Measurements from ENCODE around the gene SLC7A9. TPM values are rescaled to one million over a fixed set of nuclear protein-coding genes. Genes with fewer than 3 reads are reported as not detected.

Gene SLC7A9
- total and polyA plus RNA-seq, 4 donors = 6.8 to 16.3 (median 9.8) TPM

DNA sequence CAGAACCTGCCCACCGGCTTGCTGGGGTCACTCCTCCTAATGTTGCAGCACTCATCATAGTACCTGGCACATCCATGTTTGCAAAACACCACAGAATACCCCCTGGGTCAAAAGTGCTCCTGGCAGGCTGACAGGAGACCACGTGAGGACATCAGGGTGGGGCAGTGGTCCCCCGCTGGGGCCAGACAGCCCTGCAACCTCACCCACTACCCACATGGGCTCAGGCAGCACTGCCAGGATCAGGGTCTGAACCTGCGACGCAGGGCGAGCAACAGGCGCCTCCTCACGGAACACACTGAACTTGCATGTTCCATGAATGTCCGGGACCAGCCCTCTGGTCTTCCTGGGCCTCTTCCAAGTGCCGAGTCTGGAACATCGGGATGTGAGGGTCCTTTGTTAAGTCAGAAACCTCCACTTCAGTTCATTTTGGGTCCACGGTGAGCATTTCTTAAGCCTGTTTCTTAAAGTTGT, 1.4 kb upstream of the SLC7A9 start:
- WGBS = 76% methylated on average over 12 of the region's 12 CpGs
- Histone ChIP-seq H3K4me3 (ENCODE audit: low read depth in 1 of 3, low read length in 3 of 3) (no peak overlapping the region), H3K4me1 (ENCODE audit: control insufficient read depth in 4 of 4, insufficient read depth in 4 of 4, low read length in 3 of 4) (peaks cover 3 to 21% (median 9%) of the 10 kb centered on the region in 4 donors), H3K9ac (ENCODE audit: low read depth in 1 of 2, low read length in 2 of 2) (no peak overlapping the region), H3K36me3 (ENCODE audit: control insufficient read depth in 4 of 4, insufficient read depth in 3 of 4, low read depth in 1 of 4, low read length in 3 of 4) (no peaks in the 10 kb centered on the region), H3K27me3 (ENCODE audit: control insufficient read depth in 4 of 4, insufficient read depth in 4 of 4, low read length in 3 of 4) (no peaks in the 10 kb centered on the region), H3K9me3 (ENCODE audit: control insufficient read depth in 4 of 4, low read length in 3 of 4) (no peaks in the 10 kb centered on the region), H3K27ac (ENCODE audit: low read depth in 1 of 2, low read length in 2 of 2) (peak overlapping the region in 1 of 2 donors; percentile 73)
- no peak for TF ChIP-seq GABPA (IDR thresholded peaks at IDR 0.05 in 1 of 2, conservative IDR thresholded peaks at IDR 0.05 in 1 of 2)
- no peak for TF ChIP-seq YY1 (IDR thresholded peaks at IDR 0.05)
- no peak for TF ChIP-seq HNF4G (IDR thresholded peaks at IDR 0.05)
- TF ChIP-seq EGR1 (IDR thresholded peaks at IDR 0.05; ENCODE audit: low read depth in 2 of 2) = no peak
- no peak for TF ChIP-seq RAD21 (IDR thresholded peaks at IDR 0.05)
- TF ChIP-seq TAF1 (conservative IDR thresholded peaks at IDR 0.05) = no peak
- no peak for TF ChIP-seq SP1 (IDR thresholded peaks at IDR 0.05)
- no peak for TF ChIP-seq FOXA2 (IDR thresholded peaks at IDR 0.05)
- no peak for TF ChIP-seq JUND (IDR thresholded peaks at IDR 0.05)
- TF ChIP-seq, protein P1, sequence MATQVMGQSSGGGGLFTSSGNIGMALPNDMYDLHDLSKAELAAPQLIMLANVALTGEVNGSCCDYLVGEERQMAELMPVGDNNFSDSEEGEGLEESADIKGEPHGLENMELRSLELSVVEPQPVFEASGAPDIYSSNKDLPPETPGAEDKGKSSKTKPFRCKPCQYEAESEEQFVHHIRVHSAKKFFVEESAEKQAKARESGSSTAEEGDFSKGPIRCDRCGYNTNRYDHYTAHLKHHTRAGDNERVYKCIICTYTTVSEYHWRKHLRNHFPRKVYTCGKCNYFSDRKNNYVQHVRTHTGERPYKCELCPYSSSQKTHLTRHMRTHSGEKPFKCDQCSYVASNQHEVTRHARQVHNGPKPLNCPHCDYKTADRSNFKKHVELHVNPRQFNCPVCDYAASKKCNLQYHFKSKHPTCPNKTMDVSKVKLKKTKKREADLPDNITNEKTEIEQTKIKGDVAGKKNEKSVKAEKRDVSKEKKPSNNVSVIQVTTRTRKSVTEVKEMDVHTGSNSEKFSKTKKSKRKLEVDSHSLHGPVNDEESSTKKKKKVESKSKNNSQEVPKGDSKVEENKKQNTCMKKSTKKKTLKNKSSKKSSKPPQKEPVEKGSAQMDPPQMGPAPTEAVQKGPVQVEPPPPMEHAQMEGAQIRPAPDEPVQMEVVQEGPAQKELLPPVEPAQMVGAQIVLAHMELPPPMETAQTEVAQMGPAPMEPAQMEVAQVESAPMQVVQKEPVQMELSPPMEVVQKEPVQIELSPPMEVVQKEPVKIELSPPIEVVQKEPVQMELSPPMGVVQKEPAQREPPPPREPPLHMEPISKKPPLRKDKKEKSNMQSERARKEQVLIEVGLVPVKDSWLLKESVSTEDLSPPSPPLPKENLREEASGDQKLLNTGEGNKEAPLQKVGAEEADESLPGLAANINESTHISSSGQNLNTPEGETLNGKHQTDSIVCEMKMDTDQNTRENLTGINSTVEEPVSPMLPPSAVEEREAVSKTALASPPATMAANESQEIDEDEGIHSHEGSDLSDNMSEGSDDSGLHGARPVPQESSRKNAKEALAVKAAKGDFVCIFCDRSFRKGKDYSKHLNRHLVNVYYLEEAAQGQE (IDR thresholded peaks at IDR 0.05) = no peak
- TF ChIP-seq, protein P2, sequence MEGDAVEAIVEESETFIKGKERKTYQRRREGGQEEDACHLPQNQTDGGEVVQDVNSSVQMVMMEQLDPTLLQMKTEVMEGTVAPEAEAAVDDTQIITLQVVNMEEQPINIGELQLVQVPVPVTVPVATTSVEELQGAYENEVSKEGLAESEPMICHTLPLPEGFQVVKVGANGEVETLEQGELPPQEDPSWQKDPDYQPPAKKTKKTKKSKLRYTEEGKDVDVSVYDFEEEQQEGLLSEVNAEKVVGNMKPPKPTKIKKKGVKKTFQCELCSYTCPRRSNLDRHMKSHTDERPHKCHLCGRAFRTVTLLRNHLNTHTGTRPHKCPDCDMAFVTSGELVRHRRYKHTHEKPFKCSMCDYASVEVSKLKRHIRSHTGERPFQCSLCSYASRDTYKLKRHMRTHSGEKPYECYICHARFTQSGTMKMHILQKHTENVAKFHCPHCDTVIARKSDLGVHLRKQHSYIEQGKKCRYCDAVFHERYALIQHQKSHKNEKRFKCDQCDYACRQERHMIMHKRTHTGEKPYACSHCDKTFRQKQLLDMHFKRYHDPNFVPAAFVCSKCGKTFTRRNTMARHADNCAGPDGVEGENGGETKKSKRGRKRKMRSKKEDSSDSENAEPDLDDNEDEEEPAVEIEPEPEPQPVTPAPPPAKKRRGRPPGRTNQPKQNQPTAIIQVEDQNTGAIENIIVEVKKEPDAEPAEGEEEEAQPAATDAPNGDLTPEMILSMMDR (IDR thresholded peaks at IDR 0.05; ENCODE audit: low read depth, low read length, missing input control) = no peak
- TF ChIP-seq, protein P3, sequence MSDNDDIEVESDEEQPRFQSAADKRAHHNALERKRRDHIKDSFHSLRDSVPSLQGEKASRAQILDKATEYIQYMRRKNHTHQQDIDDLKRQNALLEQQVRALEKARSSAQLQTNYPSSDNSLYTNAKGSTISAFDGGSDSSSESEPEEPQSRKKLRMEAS (IDR thresholded peaks at IDR 0.05) = no peak
- TF ChIP-seq, protein P4, sequence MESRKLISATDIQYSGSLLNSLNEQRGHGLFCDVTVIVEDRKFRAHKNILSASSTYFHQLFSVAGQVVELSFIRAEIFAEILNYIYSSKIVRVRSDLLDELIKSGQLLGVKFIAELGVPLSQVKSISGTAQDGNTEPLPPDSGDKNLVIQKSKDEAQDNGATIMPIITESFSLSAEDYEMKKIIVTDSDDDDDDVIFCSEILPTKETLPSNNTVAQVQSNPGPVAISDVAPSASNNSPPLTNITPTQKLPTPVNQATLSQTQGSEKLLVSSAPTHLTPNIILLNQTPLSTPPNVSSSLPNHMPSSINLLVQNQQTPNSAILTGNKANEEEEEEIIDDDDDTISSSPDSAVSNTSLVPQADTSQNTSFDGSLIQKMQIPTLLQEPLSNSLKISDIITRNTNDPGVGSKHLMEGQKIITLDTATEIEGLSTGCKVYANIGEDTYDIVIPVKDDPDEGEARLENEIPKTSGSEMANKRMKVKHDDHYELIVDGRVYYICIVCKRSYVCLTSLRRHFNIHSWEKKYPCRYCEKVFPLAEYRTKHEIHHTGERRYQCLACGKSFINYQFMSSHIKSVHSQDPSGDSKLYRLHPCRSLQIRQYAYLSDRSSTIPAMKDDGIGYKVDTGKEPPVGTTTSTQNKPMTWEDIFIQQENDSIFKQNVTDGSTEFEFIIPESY (IDR thresholded peaks at IDR 0.05) = no peak
- TF ChIP-seq NR2F2 (IDR thresholded peaks at IDR 0.05) = no peak
- DNase-seq (ENCODE audit: low spot score) = no peak

DNA sequence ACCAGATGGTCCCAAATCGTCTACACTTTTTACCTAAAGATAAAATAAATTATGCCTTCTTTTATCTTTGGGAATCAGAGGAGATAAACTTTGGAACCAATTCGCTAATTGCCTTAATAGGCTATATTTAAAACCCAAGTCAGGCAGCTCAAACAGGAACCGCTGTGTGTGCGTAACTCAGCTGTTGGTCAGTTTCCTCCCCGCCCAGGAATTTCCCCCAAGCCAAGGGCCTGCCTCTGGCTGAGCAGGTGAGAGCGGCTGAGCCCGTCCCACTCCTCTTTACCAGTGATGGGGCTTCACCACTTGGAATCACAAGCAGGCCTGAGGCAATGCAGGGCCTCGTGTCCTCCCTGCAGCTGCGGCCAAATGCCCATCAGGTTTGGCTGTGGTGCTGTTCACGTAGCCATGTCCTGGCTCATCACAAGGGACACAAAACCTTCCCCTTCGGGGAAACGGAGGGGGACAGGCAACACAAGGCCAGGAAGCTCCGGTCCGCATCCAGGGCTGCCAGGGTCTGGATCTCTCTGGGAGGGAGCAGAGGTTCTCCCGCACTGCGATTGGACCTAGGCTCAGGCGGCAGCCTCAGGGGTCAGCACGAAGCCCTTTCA, 503 bp upstream of the SLC7A9 start:
- no peaks in the 10 kb centered on the region for H3K27me3 ChIP-seq (ENCODE audit: control insufficient read depth in 4 of 4, insufficient read depth in 4 of 4, low read length in 3 of 4)
- TF ChIP-seq EGR1 (IDR thresholded peaks at IDR 0.05; ENCODE audit: low read depth in 2 of 2) = no peak
- TF ChIP-seq TAF1 (conservative IDR thresholded peaks at IDR 0.05) = peak; percentile 6
- TF ChIP-seq SP1 (IDR thresholded peaks at IDR 0.05) = peak; percentile 68
- peak; percentile 18 for TF ChIP-seq YY1 (IDR thresholded peaks at IDR 0.05)
- TF ChIP-seq GABPA (IDR thresholded peaks at IDR 0.05 in 1 of 2, conservative IDR thresholded peaks at IDR 0.05 in 1 of 2) = peak in 1 of 2 donors; percentile 13
- TF ChIP-seq HNF4G (IDR thresholded peaks at IDR 0.05) = no peak
- peak; percentile 35 to 45 for TF ChIP-seq HNF4A (conservative IDR thresholded peaks at IDR 0.05)
- TF ChIP-seq RAD21 (IDR thresholded peaks at IDR 0.05) = no peak
- no peaks in the 10 kb centered on the region for H3K9me3 ChIP-seq (ENCODE audit: control insufficient read depth in 4 of 4, low read length in 3 of 4)
- peak overlapping the region in 2 of 3 donors; percentile 7 to 56 for H3K4me3 ChIP-seq (ENCODE audit: low read depth in 1 of 3, low read length in 3 of 3)
- 52% methylated on average over 18 of the region's 18 CpGs for WGBS
- peaks cover 3 to 21% (median 9%) of the 10 kb centered on the region in 4 donors for H3K4me1 ChIP-seq (ENCODE audit: control insufficient read depth in 4 of 4, insufficient read depth in 4 of 4, low read length in 3 of 4)
- H3K9ac ChIP-seq (ENCODE audit: low read depth in 1 of 2, low read length in 2 of 2) = peak overlapping the region; percentile 14 to 17
- no peak for DNase-seq (ENCODE audit: low spot score)
- no peaks in the 10 kb centered on the region for H3K36me3 ChIP-seq (ENCODE audit: control insufficient read depth in 4 of 4, insufficient read depth in 3 of 4, low read depth in 1 of 4, low read length in 3 of 4)
- peak overlapping the region; percentile 20 to 73 for H3K27ac ChIP-seq (ENCODE audit: low read depth in 1 of 2, low read length in 2 of 2)

Data from liver (tissue), 9 donors.